GM21723 (cell line): ENCODE results near the gene SCAF8.
"Not testable (repeated sequence)": the region's sequence is repeated elsewhere in the genome, so short reads cannot be mapped to it uniquely, and the experiment has no call there.

ENCODE experiments used
- ATAC-seq: cut with Tn5 transposase; IDR thresholded peaks from one replicate; pipeline ENCODE4 v1.9.1; 2021; ENCODE audit warnings: mild to moderate bottlenecking, moderate library complexity; ENCODE audit not compliant: unreplicated experiment

Gene SCAF8, protein sequence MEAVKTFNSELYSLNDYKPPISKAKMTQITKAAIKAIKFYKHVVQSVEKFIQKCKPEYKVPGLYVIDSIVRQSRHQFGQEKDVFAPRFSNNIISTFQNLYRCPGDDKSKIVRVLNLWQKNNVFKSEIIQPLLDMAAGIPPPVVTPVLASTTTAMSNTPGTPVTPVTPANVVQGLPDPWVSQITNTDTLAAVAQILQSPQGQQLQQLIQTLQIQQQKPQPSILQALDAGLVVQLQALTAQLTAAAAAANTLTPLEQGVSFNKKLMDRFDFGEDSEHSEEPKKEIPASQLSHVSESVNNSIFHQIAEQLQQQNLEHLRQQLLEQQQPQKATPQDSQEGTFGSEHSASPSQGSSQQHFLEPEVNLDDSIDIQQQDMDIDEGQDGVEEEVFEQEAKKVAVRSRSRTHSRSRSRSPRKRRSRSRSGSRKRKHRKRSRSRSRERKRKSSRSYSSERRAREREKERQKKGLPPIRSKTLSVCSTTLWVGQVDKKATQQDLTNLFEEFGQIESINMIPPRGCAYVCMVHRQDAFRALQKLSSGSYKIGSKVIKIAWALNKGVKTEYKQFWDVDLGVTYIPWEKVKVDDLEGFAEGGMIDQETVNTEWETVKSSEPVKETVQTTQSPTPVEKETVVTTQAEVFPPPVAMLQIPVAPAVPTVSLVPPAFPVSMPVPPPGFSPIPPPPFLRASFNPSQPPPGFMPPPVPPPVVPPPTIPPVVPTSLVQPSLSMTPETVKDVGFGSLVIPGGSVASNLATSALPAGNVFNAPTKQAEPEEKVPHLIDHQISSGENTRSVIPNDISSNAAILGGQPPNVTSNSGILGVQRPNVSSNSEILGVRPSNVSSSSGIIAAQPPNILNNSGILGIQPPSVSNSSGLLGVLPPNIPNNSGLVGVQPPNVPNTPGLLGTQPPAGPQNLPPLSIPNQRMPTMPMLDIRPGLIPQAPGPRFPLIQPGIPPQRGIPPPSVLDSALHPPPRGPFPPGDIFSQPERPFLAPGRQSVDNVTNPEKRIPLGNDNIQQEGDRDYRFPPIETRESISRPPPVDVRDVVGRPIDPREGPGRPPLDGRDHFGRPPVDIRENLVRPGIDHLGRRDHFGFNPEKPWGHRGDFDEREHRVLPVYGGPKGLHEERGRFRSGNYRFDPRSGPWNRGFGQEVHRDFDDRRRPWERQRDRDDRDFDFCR (N-terminal part only)

DNA sequence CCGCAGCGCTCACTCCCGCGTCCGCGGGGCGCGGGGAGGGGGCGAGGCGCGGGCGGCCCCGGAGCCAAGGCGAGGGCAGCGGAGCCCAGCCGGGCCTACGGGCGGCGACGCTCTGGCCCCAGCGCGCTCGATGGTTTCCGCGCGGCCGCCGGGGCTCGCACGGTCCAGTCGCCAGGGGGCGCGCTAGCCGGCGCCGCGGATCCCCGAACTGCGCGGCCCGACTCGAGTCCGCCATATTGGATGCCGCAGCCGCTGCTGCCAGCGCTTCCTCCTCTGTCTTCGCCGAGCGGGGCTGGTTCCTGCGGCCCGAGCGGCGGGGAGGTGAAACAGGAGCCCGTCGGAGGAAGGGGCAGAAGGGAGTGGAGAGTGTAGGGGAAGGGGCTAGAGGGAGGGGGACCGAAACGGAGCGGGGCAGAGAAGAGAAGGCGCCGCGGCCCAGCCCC is at the start of gene SCAF8:
Gene SCAF8, plus strand, starts transcription at position 234 of the 443 bp plus-strand sequence. CDS start 485 bp downstream, outside the sequence.
- ATAC-seq: peak; percentile 82

DNA sequence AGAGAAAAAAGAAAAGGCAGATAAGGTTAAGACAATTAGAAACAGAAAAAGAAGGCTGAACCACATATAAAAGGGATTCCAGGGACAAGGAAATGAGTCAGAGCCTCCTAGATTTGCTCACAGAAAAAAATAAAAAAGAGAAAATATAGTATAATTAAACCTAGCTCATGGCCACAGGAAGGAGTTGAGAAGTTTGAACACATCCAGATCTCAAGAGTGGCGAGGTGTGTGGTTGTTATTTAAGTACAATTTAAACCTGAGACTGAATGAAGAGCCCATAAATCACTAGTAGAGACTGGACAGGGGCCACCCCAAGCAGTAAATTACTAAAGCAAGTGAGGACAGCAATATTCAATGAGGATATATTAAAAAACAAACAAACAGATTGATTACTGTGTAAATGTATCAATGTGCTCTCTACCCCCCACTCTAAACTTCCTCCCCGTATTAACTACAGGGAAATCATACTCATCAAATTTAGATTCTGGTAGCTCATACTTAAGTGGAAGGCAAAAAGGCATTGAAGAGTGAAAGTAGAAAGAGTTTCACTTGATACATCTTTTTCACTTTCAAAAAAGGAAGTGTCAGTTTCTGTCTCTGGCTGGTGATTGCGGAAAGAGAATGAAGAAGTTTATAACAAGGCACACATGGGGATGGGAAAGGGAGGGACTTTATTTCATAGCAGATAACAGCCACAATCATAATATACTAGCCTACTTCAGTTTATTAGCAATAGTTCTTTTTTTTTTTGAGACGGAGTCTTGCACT is 49.3 kb upstream of the SCAF8 start:
- ATAC-seq: peak; percentile 94

DNA sequence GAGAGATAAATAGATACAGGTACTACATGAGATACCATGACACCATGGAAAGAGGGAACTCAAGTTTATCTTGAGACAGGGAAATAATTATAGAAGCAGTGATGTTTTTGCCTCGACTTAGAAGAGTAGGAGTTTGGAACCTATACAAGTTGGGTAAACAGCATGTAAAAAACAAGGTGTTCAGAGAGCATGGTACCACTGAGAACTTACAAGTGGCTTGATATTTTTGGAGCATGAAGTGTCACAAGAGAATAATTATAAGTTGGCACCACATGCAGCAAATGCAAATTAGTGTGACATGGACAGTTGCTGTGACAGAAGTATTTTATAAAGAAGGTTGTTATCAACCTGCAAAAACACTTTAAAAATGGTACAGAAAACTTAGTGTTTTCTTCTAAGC is 47.1 kb upstream of the SCAF8 start:
- no peak for ATAC-seq

DNA sequence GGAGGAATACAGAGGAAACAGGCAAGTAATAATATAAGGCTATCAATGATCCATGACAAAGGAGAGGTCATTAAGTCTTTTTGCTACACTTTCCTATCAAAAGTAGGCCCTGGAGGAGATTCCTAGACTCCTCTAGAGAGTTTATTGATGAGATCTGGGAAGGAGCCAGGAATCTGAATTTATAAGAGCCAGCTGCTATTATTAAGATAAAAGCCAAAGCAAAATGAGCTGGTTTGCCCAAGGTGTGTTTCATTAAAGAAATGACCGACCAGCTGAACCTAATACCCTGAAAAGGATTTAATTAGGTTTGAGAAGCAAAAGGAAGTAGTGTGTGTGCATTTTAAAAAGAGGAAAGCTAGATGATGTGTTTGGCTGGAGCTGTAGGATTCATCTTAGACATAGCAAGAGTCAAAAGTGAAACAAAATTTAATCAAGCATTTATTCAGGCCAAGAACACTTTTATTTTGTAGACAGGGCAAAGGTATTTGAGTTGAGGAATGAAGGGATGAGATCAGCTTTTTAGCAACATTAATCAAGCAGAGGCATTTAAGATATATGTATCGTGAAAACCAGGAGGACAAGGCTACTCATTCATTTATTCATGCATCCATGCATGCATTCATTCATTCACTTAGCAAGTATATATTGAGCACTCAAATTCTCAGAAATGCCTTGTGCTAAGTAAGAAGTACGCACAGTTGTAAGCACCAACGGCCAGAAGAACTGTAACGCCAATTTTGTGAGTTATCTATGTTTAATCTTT is 43.5 kb upstream of the SCAF8 start:
- no peak for ATAC-seq

DNA sequence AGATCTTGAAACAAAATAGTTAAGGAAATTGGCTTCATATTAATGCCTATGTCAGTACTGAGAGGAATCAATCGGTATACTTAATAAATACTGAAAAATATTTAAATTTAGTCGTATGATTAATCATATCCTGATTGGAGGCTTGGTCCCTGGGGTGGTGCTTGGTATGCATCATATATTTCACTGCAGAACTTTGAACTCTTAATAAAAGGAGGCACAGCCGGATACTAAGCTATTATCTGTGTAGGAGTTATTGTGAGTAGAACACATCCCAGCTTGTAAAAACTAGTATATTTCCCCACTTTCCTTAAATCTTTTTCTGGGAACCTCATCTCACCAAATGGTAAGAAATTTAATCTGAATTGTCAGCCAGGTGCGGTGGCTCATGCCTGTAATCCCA is 42.4 kb upstream of the SCAF8 start:
- ATAC-seq: no peak

DNA sequence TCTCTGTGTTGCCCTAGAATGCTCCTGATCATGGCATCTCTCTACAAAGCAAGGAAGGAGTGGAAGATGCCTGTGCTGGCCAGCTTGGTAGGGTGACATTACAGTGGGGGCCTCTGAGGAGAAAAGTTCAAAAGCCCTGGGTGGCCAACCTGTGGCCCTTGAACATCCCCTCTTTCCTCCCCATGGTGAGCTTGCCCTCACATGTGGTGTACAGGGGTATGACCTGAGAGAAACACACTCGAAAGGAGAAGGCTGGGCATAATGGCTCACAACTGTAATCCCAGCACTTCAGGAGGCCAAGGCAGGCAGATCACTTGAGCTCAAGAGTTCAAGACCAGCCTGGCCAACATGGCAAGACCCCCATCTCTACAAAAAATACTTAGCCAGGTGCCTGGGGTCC is 36.6 kb upstream of the SCAF8 start:
- no peak for ATAC-seq

DNA sequence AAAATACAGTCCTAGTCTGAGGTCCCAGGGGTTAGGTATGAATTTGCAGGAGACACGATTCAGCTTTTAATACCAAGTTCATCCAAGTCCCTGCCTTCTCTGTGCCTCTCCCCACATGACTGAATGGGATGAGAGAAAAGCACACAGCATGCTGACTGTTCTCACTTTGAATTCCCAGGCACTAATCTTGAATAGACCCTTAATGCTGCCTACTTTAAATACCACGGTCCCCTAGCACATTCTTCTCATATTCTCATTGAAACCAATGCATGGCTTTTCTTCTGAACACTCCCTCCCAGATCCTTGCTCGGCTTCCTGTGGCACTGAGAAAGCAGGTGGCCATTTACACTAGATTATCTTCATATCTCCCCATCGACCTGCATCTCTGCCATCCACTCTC is 30.1 kb upstream of the SCAF8 start:
- no peak for ATAC-seq

DNA sequence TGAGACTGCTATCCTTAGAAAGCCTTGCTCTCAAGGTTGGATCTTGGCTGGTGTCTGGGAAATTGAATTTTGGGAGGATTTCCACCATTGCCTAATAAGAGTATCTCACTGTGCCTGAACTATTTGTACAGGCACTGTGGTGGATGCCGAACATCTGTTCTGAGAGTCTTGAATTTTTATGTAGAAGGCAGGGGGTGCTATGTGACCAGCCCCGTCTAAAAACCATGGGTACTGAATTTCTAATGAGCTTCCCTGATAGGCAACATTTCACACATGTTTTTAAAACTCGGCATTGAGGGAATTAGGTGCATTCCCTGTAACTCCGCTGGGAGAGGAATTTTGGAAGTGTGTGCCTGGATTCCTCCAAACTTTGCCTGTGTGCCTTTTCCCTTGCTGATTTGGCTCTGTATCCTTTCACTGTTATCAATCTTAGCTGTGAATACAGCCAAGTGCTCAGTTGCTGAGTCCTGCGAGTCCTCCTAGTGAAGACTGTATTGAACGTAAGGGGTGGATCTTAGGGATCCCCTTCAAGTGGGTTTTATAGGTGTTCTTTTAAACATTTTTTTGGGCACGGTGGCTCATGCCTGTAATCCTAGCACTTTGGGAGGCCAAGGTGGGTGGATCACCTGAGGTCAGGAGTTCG is 27.6 kb upstream of the SCAF8 start:
- no peak for ATAC-seq

DNA sequence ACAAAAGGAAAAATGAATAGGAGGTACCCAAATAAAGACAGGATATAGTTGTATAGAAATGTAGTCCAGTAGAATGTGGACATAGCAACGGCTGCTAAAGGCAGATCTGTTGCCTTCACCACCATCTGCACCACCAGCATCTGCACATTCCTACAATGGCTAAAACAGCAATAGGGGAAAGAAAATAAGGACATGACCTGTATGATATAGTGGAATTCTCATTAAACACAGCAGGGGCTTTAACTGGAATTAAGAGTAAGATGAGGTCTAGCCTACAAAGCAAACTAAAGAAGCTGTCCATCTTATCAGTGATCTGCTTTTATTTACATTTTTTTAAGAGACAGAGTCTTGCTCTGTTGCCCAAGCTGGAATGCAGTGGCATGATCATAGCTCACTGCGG is 26.8 kb upstream of the SCAF8 start:
- no peak for ATAC-seq

DNA sequence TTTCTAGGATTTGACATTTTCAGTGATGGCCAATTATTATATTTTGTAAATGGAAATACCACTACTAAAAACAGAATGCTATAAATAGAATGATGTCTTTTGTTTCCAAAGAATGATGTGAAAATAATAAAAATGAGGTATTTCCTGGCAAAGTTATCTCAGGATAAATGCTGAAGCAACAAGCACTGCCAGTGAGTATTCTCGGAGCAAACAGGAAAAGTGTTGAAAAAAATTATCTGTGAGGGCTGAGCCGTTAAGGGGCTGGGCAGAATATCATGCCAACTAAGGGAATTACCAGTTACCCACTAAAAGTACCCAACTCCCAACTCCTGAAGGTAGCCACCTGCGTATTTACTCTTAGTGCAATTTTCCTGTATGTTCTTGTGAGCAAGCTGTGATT is 23.6 kb upstream of the SCAF8 start:
- no peak for ATAC-seq

DNA sequence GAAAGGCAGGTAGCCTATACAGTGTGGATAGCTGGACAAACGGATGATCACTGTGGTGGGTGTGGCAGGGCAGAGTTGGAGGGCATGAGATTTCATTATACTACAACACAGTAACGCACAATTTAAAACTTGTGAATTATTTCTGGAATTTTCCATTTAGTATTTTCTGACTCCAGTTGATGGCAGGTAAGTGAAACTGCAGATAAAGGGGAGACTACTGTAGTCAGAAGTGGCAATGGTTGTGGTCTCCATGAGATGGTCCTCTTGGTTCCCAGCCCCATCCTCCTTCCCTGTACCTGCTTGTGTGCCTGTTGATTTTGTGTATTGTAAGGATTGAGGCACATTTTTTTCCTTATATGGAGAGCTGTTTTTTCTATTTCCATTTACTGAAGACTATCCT is 22.5 kb upstream of the SCAF8 start:
- no peak for ATAC-seq

DNA sequence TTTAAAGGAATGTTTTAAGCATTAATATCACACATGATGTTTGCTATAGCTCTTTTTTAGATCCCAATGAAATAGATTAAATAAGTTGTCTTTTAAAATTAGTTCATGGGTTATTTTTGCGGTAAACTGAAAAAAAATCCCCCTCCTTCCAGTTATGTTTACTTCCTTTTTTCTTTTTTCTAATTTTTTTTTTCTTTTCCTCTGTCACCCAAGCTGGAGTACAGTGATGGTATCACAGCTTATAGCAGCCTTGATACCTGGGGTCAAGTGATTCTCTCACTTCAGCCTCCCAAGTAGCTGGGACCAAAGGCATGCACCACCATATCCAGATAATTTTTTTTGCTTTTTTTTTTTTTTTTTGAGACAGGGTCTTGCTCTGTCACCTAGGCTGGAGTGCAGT is 17.8 kb upstream of the SCAF8 start:
- no peak for ATAC-seq

DNA sequence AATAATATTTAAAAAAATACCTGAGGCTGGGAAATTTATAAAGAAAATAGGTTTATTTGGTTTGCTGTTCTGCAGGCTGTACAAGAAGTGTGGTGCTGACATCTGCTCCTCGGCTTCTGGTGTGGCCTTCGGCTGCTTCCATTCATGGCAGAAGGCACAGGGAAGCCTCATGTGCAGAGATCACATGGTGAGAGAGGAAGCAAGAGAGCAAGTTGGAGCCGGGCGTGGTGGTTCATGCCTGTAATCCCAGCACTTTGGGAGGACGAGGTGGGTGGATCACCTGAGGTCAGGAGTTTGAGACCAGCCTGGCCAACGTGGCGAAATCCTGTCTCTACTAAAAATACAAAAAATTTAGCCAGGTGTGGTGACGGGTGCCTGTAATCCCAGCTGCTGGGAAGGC is 16.9 kb upstream of the SCAF8 start:
- not testable (repeated sequence) for ATAC-seq

DNA sequence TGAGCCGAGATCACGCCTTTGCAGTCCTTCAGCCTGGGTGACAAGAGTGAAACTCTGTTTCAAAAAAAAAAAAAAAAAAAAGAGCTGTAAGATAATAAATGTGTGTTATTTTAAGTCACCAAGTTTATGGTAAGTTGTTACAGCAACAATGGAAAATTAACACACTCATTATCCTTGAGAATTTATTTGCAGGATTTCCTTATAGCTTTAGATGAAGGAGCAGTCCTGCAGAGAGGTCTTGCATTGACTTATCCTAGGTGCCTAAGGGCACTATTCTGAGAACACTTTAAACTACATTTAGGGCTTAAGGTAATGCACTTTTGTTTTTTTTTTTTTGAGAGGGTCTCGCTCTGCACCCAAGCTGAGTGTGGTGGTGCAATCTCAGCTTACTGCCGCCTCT is 13.8 kb upstream of the SCAF8 start:
- no peak for ATAC-seq

DNA sequence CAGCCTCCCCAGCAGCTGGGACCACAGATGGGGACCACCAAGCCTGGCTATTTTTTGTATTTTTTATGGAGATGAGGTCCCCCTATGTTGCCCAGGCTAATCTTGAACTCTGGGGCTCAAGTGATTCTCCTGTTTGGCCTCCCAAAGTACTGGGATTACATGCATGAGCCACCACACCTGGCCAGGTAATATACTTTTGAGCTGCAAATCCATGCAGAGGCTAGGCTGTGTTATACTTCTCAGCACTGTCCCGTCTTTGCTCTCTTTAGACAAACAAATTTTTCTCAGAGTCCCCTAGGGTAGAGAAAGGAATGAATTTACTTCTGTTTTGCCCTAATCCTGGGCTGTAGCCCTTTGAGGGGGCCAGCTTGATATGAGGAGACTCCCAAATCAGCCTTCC is 13.4 kb upstream of the SCAF8 start:
- no peak for ATAC-seq

DNA sequence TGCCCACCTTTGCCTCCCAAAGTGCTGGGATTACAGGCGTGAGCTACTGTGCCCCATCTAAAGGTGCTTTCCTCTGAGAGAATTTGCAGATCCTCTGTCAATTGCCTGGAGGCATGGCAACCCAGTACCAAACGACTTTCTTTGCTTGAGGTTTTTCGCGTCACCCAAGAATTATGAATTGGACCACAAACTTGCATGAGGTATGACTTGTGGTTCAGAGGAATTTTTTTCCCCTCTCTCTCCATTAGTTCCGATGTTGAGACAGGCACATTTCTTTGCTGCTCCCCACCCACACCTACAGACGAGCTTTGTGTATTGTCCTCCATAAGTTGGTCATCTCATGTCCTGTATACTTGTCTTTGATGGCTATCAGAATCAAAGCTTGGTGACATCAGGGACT is 11.8 kb upstream of the SCAF8 start:
- ATAC-seq: no peak

DNA sequence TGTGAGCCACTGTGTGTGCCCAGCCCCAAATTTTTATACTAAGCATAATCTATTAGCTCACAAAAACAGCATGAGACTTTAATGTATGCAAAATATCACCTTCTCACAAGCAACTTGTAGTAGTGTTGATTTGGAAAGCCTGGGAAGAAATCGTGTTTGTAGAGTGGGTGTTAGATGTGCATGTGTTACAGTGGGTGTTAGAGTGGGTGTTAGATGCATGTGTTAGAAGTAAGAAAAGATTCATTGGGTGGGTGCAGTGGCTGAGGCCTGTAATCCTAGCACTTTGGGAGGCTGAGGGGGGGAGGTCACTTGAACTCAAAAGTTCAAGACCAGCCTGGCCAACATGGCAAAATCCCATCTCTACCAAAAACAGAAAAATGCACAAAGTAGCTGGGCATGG is 6.3 kb upstream of the SCAF8 start:
- ATAC-seq: no peak

DNA sequence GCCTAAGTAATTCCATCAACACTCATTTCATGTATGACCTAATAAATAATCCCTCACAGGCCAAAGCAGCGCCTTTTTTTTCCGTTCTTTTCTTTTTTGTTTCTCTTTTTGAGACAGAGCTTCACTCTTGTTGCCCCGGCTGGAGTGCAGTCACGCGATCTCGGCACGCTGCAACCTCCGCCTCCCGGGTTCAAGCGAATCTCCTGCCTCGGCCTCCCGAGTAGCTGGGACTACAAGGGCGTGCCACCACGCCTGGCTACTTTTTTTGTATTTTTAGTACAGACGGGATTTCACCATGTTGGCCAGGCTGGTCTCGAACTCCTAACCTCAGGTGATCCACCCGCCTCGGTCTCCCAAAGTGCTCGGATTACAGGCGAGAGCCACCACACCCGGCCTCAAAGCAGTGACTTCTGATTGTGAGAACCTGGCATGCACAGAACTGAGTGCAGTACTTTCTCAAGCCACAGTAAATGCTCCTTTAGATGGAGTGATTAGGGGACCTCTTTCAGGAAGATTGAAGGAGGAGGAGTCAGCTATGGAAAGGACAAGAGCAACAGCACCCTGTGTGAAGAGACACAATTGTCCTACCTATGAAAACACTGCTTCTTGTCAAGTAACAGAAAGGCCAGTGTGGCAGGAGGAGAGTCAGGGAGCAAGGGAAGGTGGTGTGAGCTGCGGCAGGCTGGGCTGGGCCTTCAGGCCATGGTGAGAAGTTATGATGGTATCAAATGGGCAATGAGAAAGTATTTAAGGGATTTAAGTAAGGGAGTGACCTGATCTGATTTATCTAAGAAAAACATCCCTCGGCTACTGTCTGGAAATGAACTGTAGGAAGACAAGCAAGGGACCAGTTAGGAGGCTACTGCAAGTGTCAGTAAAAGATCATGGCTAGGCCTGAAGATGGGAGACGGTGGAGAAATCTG is 1.7 kb upstream of the SCAF8 start:
- no peak for ATAC-seq
